Stomach (tissue), 4 donors: Measurements from ENCODE around the gene PKIG.
"Not testable (repeated sequence)": the region's sequence is repeated elsewhere in the genome, so short reads cannot be mapped to it uniquely, and the experiment has no call there.

Experiments used
- CTCF ChIP-seq, 7 experiments: fragments of 450-650 bp in 4 of 7; fragments of 200-600 bp in 3 of 7; sonication (generic) in 3 of 7; IDR thresholded peaks; one replicate each; pipeline ENCODE4 v1.5.1; 2016 to 2019; ENCODE audit warnings: antibody characterized with exemption in 7 of 7, control low read depth in 2 of 7, mild to moderate bottlenecking in 1 of 7
- EP300 ChIP-seq: sonication (generic); formaldehyde crosslinking; IDR thresholded peaks from one replicate; pipeline ENCODE4 v1.6.1; 2017; ENCODE audit warnings: antibody characterized with exemption
- POLR2A ChIP-seq, 4 donors: fragments of 450-650 bp; IDR thresholded peaks; one replicate each; pipeline ENCODE4 v1.6.1; 2016; ENCODE audit warnings: antibody characterized with exemption in 4 of 4, control low read depth in 2 of 4, mild to moderate bottlenecking in 1 of 4, moderate library complexity in 1 of 4

DNA sequence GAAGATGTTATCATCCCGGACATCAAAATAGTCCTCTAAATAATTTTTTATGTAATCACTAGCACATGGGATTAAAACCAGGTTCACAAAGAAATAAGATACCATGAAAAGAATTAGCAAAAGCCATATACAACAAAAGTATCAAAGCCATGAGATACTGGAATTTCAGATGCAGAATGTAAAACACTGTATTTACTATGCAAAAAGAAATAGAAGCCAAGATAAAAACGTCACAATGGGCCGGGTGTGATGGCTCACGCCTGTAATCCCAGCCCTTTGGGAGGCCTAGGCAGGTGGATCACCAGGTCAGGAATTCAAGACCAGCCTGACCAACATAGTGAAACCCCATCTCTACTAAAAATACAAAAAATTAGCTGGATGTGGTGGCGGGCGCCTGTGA, 21.6 kb upstream of the PKIG start:
- not testable (repeated sequence) for TF ChIP-seq CTCF (IDR thresholded peaks at IDR 0.05); POLR2A (IDR thresholded peaks at IDR 0.05); EP300
